Endothelial cell of umbilical vein (primary cell): ENCODE data around the gene ARMH3. TPM values are rescaled to one million over a fixed set of nuclear protein-coding genes. Genes with fewer than 3 reads are reported as not detected.

Experiments used
- BruUV-seq: library from RNA; stranded (reverse); fragments of 400-500 nt; replicated peaks from 2 replicates; lab custom pipeline; 2021; lab: Mats Ljungman, UMichigan
- CTCF ChIA-PET: fragments of 300-600, 350-600 bp; sonication (Branson Sonifier 250); formaldehyde crosslinking; loops from one replicate; lab custom pipeline; 2021; ENCODE audit warnings: antibody characterized with exemption, inconsistent platforms; lab: Charles Lee
- POLR2A ChIA-PET: fragments of 300-600, 350-600 bp; sonication (Branson Sonifier 250); formaldehyde crosslinking; loops from one replicate; lab custom pipeline; 2021; ENCODE audit warnings: antibody characterized with exemption, inconsistent platforms; lab: Charles Lee
- DNase-seq: peaks from one replicate; pipeline ENCODE4 v3.0.0-alpha.2; 2011; ENCODE audit warnings: low read depth, low spot score
- FAIRE-seq: peaks from 2 replicates; lab custom pipeline; 2011; peaks lifted over from hg19 to GRCh38; lab: Jason Lieb, UNC
- H2AFZ ChIP-seq: 2 replicates; pipeline ENCODE4 v1.6.0; 2012; ENCODE audit warnings: low read depth, low read length, control low read depth, inconsistent platforms
- H3K27ac ChIP-seq: 2 replicates; pipeline ENCODE4 v1.5.1; 2011; ENCODE audit warnings: low read depth, mild to moderate bottlenecking, control low read depth, low read length, moderate library complexity; ENCODE audit not compliant: insufficient read depth
- H3K27me3 ChIP-seq, 2 experiments: 2 replicates each; pipeline versions ENCODE4 v1.6.0 to v1.6.1; 2011; ENCODE audit warnings: low read length in 2 of 2, mixed read lengths in 1 of 2; ENCODE audit not compliant: control insufficient read depth in 2 of 2, insufficient read depth in 2 of 2
- H3K36me3 ChIP-seq, 2 experiments: 2 replicates in 1 of 2; 3 replicates in 1 of 2; pipeline ENCODE4 v1.5.1; 2011; ENCODE audit warnings: low read length in 2 of 2, mild to moderate bottlenecking in 1 of 2, moderate library complexity in 1 of 2; ENCODE audit not compliant: control insufficient read depth in 2 of 2, insufficient read depth in 2 of 2; ENCODE audit errors: extremely low read depth in 1 of 2
- H3K4me1 ChIP-seq: 3 replicates; pipeline ENCODE4 v1.5.1; 2011; ENCODE audit warnings: mild to moderate bottlenecking, low read length; ENCODE audit not compliant: control insufficient read depth, insufficient read depth; ENCODE audit errors: extremely low read depth
- H3K4me2 ChIP-seq: 2 replicates; pipeline ENCODE4 v1.6.1; 2011; ENCODE audit warnings: low read length, control low read depth, mixed read lengths; ENCODE audit not compliant: insufficient read depth
- H3K4me3 ChIP-seq, 3 experiments: fragments of 200-600 bp in 1 of 3; sonication (generic), shearing (Covaris generic) in 1 of 3; replicated peaks in 1 of 3; 2 replicates each; pipeline ENCODE4 v1.5.1; 2011 to 2016; ENCODE audit warnings: control low read depth in 3 of 3, low read length in 3 of 3, mild to moderate bottlenecking in 2 of 3, inconsistent platforms in 1 of 3, low read depth in 1 of 3, moderate library complexity in 1 of 3; ENCODE audit not compliant: insufficient read depth in 1 of 3
- H3K79me2 ChIP-seq: 2 replicates; pipeline ENCODE4 v1.6.0; 2012; ENCODE audit warnings: low read length, inconsistent platforms; ENCODE audit not compliant: control insufficient read depth, insufficient read depth
- H3K9ac ChIP-seq: replicated peaks from 2 replicates; pipeline ENCODE3; 2011; ENCODE audit warnings: low read length, control low read depth; ENCODE audit not compliant: insufficient read depth; ENCODE audit errors: extremely low read depth
- H3K9me1 ChIP-seq: replicated peaks from 3 replicates; pipeline ENCODE4 v1.6.0; 2011; ENCODE audit warnings: mild to moderate bottlenecking, low read length; ENCODE audit not compliant: control insufficient read depth, insufficient read depth; ENCODE audit errors: extremely low read depth
- H3K9me3 ChIP-seq: replicated peaks from 2 replicates; pipeline ENCODE4 v1.5.1; 2012; ENCODE audit warnings: low read length, inconsistent platforms; ENCODE audit not compliant: control insufficient read depth, insufficient read depth
- H4K20me1 ChIP-seq: replicated peaks from 2 replicates; pipeline ENCODE3; 2011; ENCODE audit warnings: mild to moderate bottlenecking, low read length; ENCODE audit not compliant: control insufficient read depth, insufficient read depth; ENCODE audit errors: extremely low read depth
- EZH2 ChIP-seq: IDR thresholded peaks from 2 replicates; pipeline ENCODE4 v1.6.1; 2012; ENCODE audit warnings: borderline replicate concordance, low read depth, mild to moderate bottlenecking, moderate library complexity, low read length, inconsistent platforms; ENCODE audit not compliant: severe bottlenecking
- FOS ChIP-seq: IDR thresholded peaks from 2 replicates; pipeline ENCODE4 v1.6.1; 2011; ENCODE audit warnings: mild to moderate bottlenecking, low read length, moderate library complexity, borderline replicate concordance; ENCODE audit not compliant: insufficient read depth
- GATA2 ChIP-seq: IDR thresholded peaks from 2 replicates; pipeline ENCODE4 v1.7.0; 2011; ENCODE audit warnings: low read depth, mild to moderate bottlenecking, moderate library complexity, mixed read lengths, low read length; ENCODE audit not compliant: insufficient read length, insufficient read depth
- JUN ChIP-seq: IDR thresholded peaks from 2 replicates; pipeline ENCODE4 v1.6.1; 2011; ENCODE audit warnings: borderline replicate concordance, low read depth; ENCODE audit not compliant: insufficient read length, insufficient read depth
- MYC ChIP-seq: IDR thresholded peaks from one replicate; pipeline ENCODE4 v1.6.1; 2011; ENCODE audit warnings: mild to moderate bottlenecking, low read depth, low read length
- POLR2A ChIP-seq: IDR thresholded peaks from 2 replicates; pipeline ENCODE4 v1.6.1; 2012; ENCODE audit warnings: low read depth, mild to moderate bottlenecking, control low read depth, low read length
- POLR2AphosphoS5 ChIP-seq: IDR thresholded peaks from 2 replicates; pipeline ENCODE4 v1.6.1; 2012; ENCODE audit warnings: low read depth, mild to moderate bottlenecking, control low read depth, low read length, moderate library complexity; ENCODE audit not compliant: insufficient read depth
- dilution Hi-C: fragments of 300-500 bp; cut with MboI; formaldehyde crosslinking; loops from one replicate; pipeline ENCODE4 v1.15.0; 2019; ENCODE audit warnings: low sequenced_read_pairs; ENCODE audit not compliant: extremely low pct_ligation_motif_present
- intact Hi-C: fragments of 100-400 bp; cut with micrococcal nuclease; formaldehyde crosslinking; loops from one replicate; pipeline ENCODE4 v1.10.0; 2022
- polyA plus RNA-seq, 4 experiments: library from polyadenylated mRNA; depleted of rRNA in 3 of 4; stranded (reverse) in 3 of 4; unstranded in 1 of 4; fragments of >200 nt; gene quantifications; 2 replicates each; pipeline versions ENCODE4 v1.2.1 to v1.2.3, GENCODE V29; 2011 to 2012; ENCODE audit warnings: missing spikeins in 1 of 4
- total RNA-seq: library from RNA; stranded (reverse); gene quantifications from 2 replicates; pipeline ENCODE4 v1.2.3, GENCODE V29; 2021
- TF ChIP-seq, protein P1 (sequence below), 2 donors: IDR thresholded peaks; 1 replicate in 1 of 2; 2 replicates in 1 of 2; pipeline ENCODE4 v1.5.1; 2011; ENCODE audit warnings: low read length in 2 of 2, mild to moderate bottlenecking in 2 of 2, moderate library complexity in 2 of 2, control low read depth in 1 of 2, inconsistent platforms in 1 of 2, low read depth in 1 of 2; ENCODE audit not compliant: insufficient read depth in 1 of 2; ENCODE audit errors: extremely low read depth in 1 of 2
- TF ChIP-seq, protein P2 (sequence below): IDR thresholded peaks from 2 replicates; pipeline ENCODE4 v1.6.1; 2011; ENCODE audit not compliant: insufficient read depth, insufficient read length

Gene ARMH3
- total and polyA plus RNA-seq, 2 donors (not counting 3 experiments of a cell fraction or from before 2014, with no cell fraction given): 13.1 to 17.6 TPM

DNA sequence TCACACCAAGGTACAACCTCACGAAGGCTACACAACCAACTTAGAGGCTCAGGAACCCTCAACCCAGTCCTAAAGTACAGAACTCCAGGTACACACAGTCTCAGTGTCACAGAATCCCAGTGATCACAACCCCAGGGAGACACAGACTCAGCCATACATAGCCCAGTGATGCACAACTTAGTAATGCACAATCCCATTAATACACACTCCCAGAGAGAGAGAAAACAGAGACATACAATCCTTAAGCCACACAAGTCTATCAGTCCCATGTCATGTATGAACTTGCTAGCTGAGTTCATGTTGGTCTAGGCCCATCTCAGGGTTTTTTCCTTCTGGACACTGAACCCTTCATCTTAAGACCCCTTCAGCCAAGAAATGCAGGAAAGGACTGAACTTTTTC is 217.0 kb downstream of the ARMH3 start:
- dilution Hi-C loops: no loop called here
- H4K20me1 ChIP-seq: no peaks in the 10 kb centered on the region
- H3K4me2 ChIP-seq: no peak overlapping the region
- no peaks in the 10 kb centered on the region for H3K79me2 ChIP-seq
- no peak overlapping the region for H3K4me3 ChIP-seq
- DNase-seq: no peak
- H2AFZ ChIP-seq: no peak overlapping the region
- H3K27me3 ChIP-seq: no peaks in the 10 kb centered on the region
- TF ChIP-seq GATA2 (no peak), POLR2AphosphoS5 (no peak), EZH2 (no peak), JUN (no peak), MYC (no peak), FOS (no peak), POLR2A (no peak)
- TF ChIP-seq, protein P1, sequence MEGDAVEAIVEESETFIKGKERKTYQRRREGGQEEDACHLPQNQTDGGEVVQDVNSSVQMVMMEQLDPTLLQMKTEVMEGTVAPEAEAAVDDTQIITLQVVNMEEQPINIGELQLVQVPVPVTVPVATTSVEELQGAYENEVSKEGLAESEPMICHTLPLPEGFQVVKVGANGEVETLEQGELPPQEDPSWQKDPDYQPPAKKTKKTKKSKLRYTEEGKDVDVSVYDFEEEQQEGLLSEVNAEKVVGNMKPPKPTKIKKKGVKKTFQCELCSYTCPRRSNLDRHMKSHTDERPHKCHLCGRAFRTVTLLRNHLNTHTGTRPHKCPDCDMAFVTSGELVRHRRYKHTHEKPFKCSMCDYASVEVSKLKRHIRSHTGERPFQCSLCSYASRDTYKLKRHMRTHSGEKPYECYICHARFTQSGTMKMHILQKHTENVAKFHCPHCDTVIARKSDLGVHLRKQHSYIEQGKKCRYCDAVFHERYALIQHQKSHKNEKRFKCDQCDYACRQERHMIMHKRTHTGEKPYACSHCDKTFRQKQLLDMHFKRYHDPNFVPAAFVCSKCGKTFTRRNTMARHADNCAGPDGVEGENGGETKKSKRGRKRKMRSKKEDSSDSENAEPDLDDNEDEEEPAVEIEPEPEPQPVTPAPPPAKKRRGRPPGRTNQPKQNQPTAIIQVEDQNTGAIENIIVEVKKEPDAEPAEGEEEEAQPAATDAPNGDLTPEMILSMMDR (IDR thresholded peaks at IDR 0.05; ENCODE audit: extremely low read depth in 1 of 2, insufficient read depth in 1 of 2, low read depth in 1 of 2, low read length in 2 of 2): no peak
- TF ChIP-seq, protein P2, sequence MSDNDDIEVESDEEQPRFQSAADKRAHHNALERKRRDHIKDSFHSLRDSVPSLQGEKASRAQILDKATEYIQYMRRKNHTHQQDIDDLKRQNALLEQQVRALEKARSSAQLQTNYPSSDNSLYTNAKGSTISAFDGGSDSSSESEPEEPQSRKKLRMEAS: no peak
- ChIA-PET CTCF (interaction anchor here (1.1 to 10.5 kb wide), 11 partner anchors 10 to 235 kb away, joined by 4 to 742 read pairs (median 39); partner anchors contain the start of gene OGA), POLR2A (no interaction called here)
- intact Hi-C loops: loop anchor here (1.0 kb wide), 1 partner anchor 8 kb away; no protein-coding TSS in a partner anchor
- no peak for FAIRE-seq
- H3K9me1 ChIP-seq: no peaks in the 10 kb centered on the region
- no peaks in the 10 kb centered on the region for H3K9me3 ChIP-seq
- no peaks in the 10 kb centered on the region for H3K36me3 ChIP-seq
- no peak overlapping the region for H3K9ac ChIP-seq
- no peak overlapping the region for H3K27ac ChIP-seq
- H3K4me1 ChIP-seq: peaks cover 13% of the 10 kb centered on the region
- no TSS peak for BruUV-seq
